Activated T-helper 9 cell treated with anti-CD3 and anti-CD28 coated beads, Interleukin-2, amount 50 U/mL, for 16 hours (primary cell): ENCODE results near the gene GOLGA8J.
"Not testable (repeated sequence)": the region's sequence is repeated elsewhere in the genome, so short reads cannot be mapped to it uniquely, and the experiment has no call there.

ENCODE experiments used
- DNase-seq: peaks from one replicate; pipeline ENCODE4 v3.0.0-alpha.2; 2020; ENCODE audit warnings: low read depth

GOLGA8J gene

DNA sequence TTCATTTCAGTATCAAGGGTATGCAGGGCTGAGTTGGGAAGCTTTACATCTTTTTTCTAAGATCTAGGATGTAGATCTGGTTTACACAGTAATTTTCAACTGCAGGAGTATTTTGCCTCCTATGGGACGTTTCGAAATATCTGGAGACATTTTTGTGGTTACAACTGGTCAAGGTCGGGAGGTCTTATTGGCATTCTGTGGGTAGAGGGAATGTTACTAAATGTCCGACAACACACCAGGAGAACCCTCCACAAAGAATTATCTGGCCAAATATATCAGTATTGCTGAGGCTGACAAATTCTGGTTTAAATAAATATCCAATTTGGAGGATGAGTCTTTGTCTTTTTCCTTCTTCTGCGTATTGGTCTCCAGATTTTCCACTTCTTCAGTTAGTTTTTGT is 1.9 kb upstream of the GOLGA8J start:
- not testable (repeated sequence) for DNase-seq

DNA sequence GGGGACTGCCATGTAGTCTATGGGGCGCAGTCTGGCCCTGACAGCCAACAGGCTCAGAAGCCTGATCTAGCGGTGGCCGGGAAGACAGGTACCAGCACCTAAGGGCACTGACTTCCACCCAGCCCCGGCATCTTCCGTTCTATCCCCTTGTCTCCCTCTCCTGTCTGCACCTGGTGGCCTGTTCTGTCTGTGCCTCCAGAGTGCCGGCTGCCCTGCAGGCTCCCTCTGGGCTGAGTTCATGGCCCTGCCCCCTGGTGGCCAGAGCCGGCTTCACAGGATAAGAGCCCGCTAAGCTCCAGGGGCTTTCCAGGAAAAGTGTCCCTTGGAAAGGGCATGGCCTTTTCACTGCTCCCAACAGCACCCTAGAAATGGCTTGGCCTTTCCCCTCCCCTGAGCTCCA is 15.1 kb downstream of the GOLGA8J start:
- not testable (repeated sequence) for DNase-seq

DNA sequence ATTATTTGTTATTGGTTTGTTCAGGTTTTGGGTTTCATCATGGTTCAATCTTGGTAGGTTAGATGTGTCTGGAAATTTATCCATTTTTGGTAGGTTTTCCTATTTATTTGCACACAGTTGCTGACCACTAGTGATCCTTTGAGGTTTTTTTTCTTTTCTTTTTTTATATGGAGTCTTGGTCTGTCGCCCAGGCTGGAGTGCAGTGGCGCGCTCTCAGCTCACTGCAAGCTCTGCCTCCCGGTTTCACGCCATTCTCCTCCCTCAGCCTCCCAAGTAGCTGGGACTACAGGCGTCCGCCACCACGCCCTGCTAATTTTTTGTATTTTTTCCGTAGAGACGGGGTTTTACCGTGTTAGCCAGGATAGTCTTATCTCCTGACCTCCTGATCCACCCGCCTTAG is 20.1 kb downstream of the GOLGA8J start:
- not testable (repeated sequence) for DNase-seq

DNA sequence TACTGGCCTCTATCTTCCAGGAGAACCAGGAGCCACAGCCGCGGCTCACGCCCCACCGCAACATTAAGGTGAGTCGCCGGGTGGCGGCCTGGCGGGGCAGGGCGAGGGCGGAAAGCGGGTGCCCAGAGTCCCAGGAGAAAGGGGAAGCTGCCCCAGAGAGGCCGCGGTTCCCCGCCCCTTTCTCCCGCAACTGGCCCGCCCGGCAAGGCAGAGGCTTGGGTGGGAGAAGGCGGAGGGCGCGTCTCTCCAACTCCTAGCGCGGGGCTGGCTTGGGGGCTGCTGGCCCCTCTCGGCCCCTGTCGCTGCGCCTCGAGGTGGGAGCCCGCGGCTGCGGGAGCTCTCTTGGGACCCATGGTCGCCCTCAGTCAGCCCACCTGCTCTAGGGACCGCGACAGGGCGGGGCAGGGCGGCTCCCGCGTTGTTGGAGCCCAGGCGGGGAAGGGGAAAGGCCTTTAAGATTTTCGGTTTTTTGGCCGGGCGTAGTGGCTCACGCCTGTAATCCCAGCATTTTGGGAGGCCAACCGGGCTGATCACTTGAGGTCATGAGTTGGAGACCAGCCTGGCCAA is 21.3 kb downstream of the GOLGA8J start:
- not testable (repeated sequence) for DNase-seq

DNA sequence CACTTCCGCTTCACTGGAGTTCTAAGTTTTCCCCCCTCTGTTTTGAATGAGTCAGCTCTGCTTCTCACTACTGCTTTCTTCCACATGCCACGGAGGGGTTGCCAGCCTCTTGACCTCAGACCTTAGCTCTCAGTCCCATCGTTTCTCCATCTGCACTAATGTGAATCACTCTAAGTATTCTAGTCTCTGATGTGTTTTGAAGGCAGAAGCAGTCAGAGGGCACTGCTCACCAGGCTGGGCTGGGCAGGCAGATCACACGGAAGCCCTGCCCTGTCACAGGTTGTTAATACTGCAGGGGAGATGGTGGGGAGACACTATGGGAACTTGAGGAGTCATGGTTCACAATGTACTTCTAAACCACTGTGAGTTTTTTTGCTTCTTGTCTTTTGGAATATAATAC is 27.8 kb downstream of the GOLGA8J start:
- DNase-seq: not testable (repeated sequence)

DNA sequence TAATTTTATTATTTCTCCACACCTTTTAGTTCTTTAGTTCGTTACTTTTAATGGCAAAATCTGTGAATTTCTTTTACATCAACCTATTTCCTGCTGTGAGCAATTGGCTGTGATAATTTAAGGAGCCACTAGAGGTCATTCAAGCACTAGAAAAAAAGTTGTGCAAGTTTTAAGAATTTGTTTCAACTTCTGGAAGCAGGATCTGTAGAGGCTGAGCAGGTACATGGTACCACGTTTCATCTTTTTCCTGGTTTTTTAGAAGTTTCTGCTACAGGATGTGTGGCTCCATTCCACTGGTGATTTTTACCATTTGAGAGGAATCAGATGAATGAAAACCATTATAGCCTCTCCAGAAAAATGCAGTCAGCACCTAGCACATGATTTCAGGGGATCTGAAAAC is 47.3 kb downstream of the GOLGA8J start:
- not testable (repeated sequence) for DNase-seq

DNA sequence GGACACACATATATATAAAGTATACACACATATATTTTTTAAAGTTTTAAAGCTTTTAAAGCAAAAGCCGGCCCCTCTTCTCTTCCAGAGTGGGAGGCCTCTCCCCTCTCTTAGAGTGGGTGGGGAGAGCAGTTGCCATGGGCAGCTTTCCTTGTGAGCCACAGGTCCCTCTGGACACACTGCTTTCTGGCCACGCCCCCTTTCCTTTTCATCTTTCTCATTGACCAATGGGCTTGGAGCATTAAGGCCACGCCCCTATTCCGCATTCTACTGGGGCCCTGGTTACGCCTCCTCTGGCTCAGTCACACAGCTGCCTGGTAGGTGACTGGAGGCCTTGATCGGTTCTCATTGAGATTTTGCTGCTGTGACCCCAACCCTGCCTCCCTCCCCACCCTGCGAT is 52.0 kb downstream of the GOLGA8J start, which contains the start of gene GOLGA8T:
Gene GOLGA8T (plus strand): TSS at position 301 of the 400 bp plus-strand sequence. CDS start 98 bp downstream, at position 399.
- not testable (repeated sequence) for DNase-seq
